GM21528 (cell line): ENCODE data around the gene TATDN2.
"Not testable (repeated sequence)": the region's sequence is repeated elsewhere in the genome, so short reads cannot be mapped to it uniquely, and the experiment has no call there.

Experiments
- ATAC-seq: cut with Tn5 transposase; IDR thresholded peaks from one replicate; pipeline ENCODE4 v1.9.1; 2021; ENCODE audit warnings: mild to moderate bottlenecking, moderate library complexity; ENCODE audit not compliant: unreplicated experiment, low FRiP score

Gene TATDN2

GRCh38 chr3:10266936-10267335 lies 18.7 kb downstream of the TATDN2 start:
- not testable (repeated sequence) for ATAC-seq

- no peak for ATAC-seq
Measured at GRCh38 chr3:10268116-10268515, 19.9 kb downstream of the TATDN2 start.

- no peak for ATAC-seq
Measured at GRCh38 chr3:10268930-10269329, 20.7 kb downstream of the TATDN2 start.

GRCh38 chr3:10269443-10269842 lies 21.2 kb downstream of the TATDN2 start:
- ATAC-seq, result no peak

- ATAC-seq, result not testable (repeated sequence)
Measured at GRCh38 chr3:10272476-10272875, 24.2 kb downstream of the TATDN2 start.

GRCh38 chr3:10272977-10273376 lies 24.7 kb downstream of the TATDN2 start:
- no peak for ATAC-seq

GRCh38 chr3:10273702-10274305 lies 25.5 kb downstream of the TATDN2 start:
- ATAC-seq, result no peak

GRCh38 chr3:10274601-10275000 lies 26.3 kb downstream of the TATDN2 start:
- ATAC-seq, result no peak

- no peak for ATAC-seq
Measured at GRCh38 chr3:10277115-10277625, 28.9 kb downstream of the TATDN2 start.

- no peak for ATAC-seq
Measured at GRCh38 chr3:10278501-10278900, 30.2 kb downstream of the TATDN2 start.

GRCh38 chr3:10279384-10280176 lies 31.3 kb downstream of the TATDN2 start:
- ATAC-seq, result no peak

- ATAC-seq, result no peak
Measured at GRCh38 chr3:10280177-10280529, 31.9 kb downstream of the TATDN2 start.

GRCh38 chr3:10280571-10280970 lies 32.3 kb downstream of the TATDN2 start:
- ATAC-seq, result no peak

- ATAC-seq, result no peak
Measured at GRCh38 chr3:10281951-10282350, 33.7 kb downstream of the TATDN2 start.

GRCh38 chr3:10283638-10284037 lies 35.4 kb downstream of the TATDN2 start:
- ATAC-seq, result no peak

- no peak for ATAC-seq
Measured at GRCh38 chr3:10284496-10284895, 36.2 kb downstream of the TATDN2 start.

- ATAC-seq, result no peak
Measured at GRCh38 chr3:10285272-10286132, 37.2 kb downstream of the TATDN2 start.

GRCh38 chr3:10286133-10286524 lies 37.9 kb downstream of the TATDN2 start:
- no peak for ATAC-seq

- no peak for ATAC-seq
Measured at GRCh38 chr3:10286596-10287295, 38.5 kb downstream of the TATDN2 start.

GRCh38 chr3:10287936-10288574 lies 39.8 kb downstream of the TATDN2 start:
- ATAC-seq, result no peak
